Measurements from ENCODE around the gene SLC25A39. TPM values are rescaled to one million over a fixed set of nuclear protein-coding genes. Genes with fewer than 3 reads are reported as not detected.

SLC25A39 gene
- polyA plus RNA-seq, 1 experiment, result 84.5 TPM

- peaks cover 30% of the 10 kb centered on the region for H3K27me3 ChIP-seq (ENCODE audit: control insufficient read depth, insufficient read depth, low read length)
Observed at GRCh38 chr17:44314524-44314868, 10.1 kb downstream of the SLC25A39 start.

GRCh38 chr17:44314031-44314430 is 10.6 kb downstream of the SLC25A39 start:
- POLR2A ChIA-PET, result no interaction called here
- CTCF ChIA-PET, result interaction anchor here (1.1 to 1.2 kb wide), 2 partner anchors 18 to 104 kb away, joined by 3 read pairs; no protein-coding TSS in a partner anchor

More at GRCh38 chr17:44314524-44314868, 10.1 kb downstream of the SLC25A39 start:
- ChIA-PET POLR2A (no interaction called here), CTCF (interaction anchor here (1.1 to 1.2 kb wide), 2 partner anchors 17 to 104 kb away, joined by 3 read pairs; no protein-coding TSS in a partner anchor)
- no peaks in the 10 kb centered on the region for H3K36me3 ChIP-seq (ENCODE audit: control insufficient read depth, insufficient read depth, low read length)
- no peak for DNase-seq (ENCODE audit: low read depth)
- H3K4me3 ChIP-seq (ENCODE audit: low read depth, low read length), result no peak overlapping the region
- TF ChIP-seq, protein P1, sequence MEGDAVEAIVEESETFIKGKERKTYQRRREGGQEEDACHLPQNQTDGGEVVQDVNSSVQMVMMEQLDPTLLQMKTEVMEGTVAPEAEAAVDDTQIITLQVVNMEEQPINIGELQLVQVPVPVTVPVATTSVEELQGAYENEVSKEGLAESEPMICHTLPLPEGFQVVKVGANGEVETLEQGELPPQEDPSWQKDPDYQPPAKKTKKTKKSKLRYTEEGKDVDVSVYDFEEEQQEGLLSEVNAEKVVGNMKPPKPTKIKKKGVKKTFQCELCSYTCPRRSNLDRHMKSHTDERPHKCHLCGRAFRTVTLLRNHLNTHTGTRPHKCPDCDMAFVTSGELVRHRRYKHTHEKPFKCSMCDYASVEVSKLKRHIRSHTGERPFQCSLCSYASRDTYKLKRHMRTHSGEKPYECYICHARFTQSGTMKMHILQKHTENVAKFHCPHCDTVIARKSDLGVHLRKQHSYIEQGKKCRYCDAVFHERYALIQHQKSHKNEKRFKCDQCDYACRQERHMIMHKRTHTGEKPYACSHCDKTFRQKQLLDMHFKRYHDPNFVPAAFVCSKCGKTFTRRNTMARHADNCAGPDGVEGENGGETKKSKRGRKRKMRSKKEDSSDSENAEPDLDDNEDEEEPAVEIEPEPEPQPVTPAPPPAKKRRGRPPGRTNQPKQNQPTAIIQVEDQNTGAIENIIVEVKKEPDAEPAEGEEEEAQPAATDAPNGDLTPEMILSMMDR (IDR thresholded peaks at IDR 0.05; ENCODE audit: insufficient read depth, low read depth, low read length), result no peak

DNA sequence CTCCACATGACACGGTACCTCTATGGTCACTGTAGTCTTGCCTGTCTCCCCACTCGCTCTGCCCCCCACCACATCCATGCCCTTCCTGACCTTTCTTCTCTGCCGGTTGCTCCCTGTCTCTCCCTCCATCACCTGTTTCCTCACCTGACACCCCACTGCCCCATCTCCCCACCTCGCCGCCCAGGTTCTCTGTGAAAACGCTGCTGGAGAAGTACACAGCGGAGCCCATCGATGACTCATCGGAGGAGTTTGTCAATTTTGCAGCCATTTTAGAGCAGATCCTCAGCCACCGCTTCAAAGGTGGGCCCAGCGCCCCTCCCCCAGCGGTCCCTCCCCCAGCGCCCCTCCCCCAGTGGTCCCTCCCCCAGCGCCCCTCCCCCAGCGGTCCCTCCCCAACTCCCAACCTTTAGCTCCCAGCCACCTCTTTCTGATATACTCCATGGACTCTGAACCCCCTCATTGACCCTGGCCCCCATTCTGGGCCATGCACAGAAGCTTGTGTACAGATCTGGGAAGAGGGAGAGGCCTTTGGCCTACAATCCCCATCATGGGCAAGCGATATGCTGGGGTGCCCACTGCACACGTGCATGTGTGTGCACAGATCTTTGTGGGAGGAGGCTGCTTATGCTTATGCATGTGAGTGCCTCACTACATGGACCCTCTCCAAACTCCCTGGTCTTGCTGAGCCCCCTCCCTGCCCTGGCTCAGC is 12.1 kb downstream of the SLC25A39 start:
- Histone ChIP-seq H3K36me3 (ENCODE audit: control insufficient read depth, insufficient read depth, low read length) (no peaks in the 10 kb centered on the region), H3K4me3 (ENCODE audit: low read depth, low read length) (no peak overlapping the region), H3K27me3 (ENCODE audit: control insufficient read depth, insufficient read depth, low read length) (peaks cover 30% of the 10 kb centered on the region)
- DNase-seq (ENCODE audit: low read depth), result no peak
- POLR2A ChIA-PET, result no interaction called here
- CTCF ChIA-PET, result no interaction called here
- TF ChIP-seq, protein P1 (IDR thresholded peaks at IDR 0.05; ENCODE audit: insufficient read depth, low read depth, low read length), result no peak

More at GRCh38 chr17:44314031-44314430, 10.6 kb downstream of the SLC25A39 start:
- TF ChIP-seq, protein P1 (IDR thresholded peaks at IDR 0.05; ENCODE audit: insufficient read depth, low read depth, low read length), result no peak
- no peak for DNase-seq (ENCODE audit: low read depth)
- Histone ChIP-seq H3K36me3 (ENCODE audit: control insufficient read depth, insufficient read depth, low read length) (no peaks in the 10 kb centered on the region), H3K27me3 (ENCODE audit: control insufficient read depth, insufficient read depth, low read length) (peaks cover 30% of the 10 kb centered on the region), H3K4me3 (ENCODE audit: low read depth, low read length) (no peak overlapping the region)

GRCh38 chr17:44311562-44312181 is 13.0 kb downstream of the SLC25A39 start:
- peaks cover 30% of the 10 kb centered on the region for H3K27me3 ChIP-seq (ENCODE audit: control insufficient read depth, insufficient read depth, low read length)
- H3K4me3 ChIP-seq (ENCODE audit: low read depth, low read length), result no peak overlapping the region
- ChIA-PET CTCF (interaction anchor here (1.0 to 1.4 kb wide), 3 partner anchors 20 to 53 kb away, joined by 3 read pairs; no protein-coding TSS in a partner anchor), POLR2A (no interaction called here)
- DNase-seq (ENCODE audit: low read depth), result no peak
- TF ChIP-seq, protein P1 (IDR thresholded peaks at IDR 0.05; ENCODE audit: insufficient read depth, low read depth, low read length), result no peak
- H3K36me3 ChIP-seq (ENCODE audit: control insufficient read depth, insufficient read depth, low read length), result no peaks in the 10 kb centered on the region

DNA sequence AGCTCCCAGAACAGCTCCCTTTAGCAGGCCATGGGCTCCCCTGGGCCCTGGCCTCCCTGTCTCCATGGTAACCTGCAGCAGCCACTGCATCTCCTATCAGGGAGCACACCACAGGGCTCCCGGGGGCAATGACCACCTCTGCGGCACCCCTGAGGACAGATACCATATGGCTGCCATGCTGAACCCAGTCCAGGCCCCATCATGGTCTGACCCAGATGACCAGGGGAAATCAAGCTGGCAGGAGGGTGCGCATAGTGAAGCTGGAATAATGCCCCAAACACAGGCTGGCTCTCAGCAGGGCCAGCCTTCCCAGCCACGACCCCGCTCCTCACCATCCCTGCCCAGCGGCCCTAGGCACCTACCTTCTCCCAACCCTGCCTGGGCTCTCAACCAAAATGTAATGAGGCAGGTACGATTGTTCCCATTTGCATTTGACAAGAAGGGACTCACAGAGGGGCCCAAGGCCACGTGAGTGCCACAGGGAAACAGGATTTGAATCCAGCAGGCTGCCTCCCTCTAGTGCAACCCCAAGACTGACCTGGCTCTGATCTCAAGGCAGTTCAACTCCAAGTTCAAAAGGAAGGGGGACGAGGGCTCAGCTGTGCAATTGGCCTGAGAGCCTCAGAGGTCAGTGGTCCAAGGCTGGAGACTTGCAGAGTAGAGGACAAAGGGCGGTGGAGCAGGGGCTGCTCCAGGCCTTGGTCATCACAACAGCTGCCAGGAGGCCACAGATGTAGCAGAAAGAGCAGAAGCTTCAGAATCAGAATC is 13.8 kb downstream of the SLC25A39 start:
- ChIA-PET CTCF (interaction anchor here (1.0 to 1.4 kb wide), 3 partner anchors 21 to 54 kb away, joined by 3 read pairs; no protein-coding TSS in a partner anchor), POLR2A (no interaction called here)
- no peak for DNase-seq (ENCODE audit: low read depth)
- H3K27me3 ChIP-seq (ENCODE audit: control insufficient read depth, insufficient read depth, low read length), result peaks cover 22% of the 10 kb centered on the region
- no peaks in the 10 kb centered on the region for H3K36me3 ChIP-seq (ENCODE audit: control insufficient read depth, insufficient read depth, low read length)
- TF ChIP-seq, protein P1 (IDR thresholded peaks at IDR 0.05; ENCODE audit: insufficient read depth, low read depth, low read length), result no peak
- H3K4me3 ChIP-seq (ENCODE audit: low read depth, low read length), result no peak overlapping the region
